ENCODE data around the gene MAGI2. TPM values are rescaled to one million over a fixed set of nuclear protein-coding genes. Genes with fewer than 3 reads are reported as not detected.

The MAGI2 gene
- total and polyA plus RNA-seq, 2 donors (not counting 3 experiments of a cell fraction or from before 2014, with no cell fraction given), result 0.28 to 6.0 TPM

DNA sequence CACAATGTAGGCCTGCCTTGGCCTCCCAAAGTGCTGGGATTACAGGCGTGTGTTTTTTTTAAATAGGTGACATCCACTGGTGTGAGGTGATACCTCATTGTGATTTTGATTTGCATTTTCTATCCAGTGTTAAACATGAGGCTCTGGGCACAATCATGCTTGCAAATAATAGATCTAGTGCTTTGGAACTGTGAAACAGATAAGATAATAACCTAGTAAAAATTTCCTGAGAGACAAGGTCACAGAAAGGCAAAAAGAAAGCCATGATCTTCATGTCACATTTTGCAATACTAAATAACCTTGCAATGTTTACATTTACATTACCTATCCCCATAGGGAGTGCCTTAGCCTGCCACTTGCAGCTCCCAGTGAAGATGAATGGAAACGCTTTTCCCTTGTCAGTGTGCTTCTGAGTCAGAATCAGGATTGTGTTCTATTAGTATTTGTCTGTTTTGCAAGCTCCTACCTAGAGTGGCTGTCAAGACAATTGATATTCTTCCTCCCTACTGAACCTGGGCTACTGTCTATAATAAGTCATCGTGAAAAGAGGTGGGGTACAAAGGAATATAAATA lies 1398.4 kb downstream of the MAGI2 start:
- intact Hi-C loops (cut with micrococcal nuclease), result no loop called here
- no TSS peak for BruUV-seq (replicated peaks)
- ChIA-PET POLR2A (no interaction called here), CTCF (interaction anchor here (0.5 to 1.4 kb wide), 2 partner anchors 19 to 178 kb away, joined by 3 to 4 read pairs; no protein-coding TSS in a partner anchor)
- DNase-seq (ENCODE audit: low read depth, low spot score) (no peak), FAIRE-seq (no peak)
- no peak overlapping the region for H3K4me3 ChIP-seq (replicated peaks in 1 of 3; ENCODE audit: insufficient read depth in 1 of 3, low read depth in 1 of 3, low read length in 3 of 3)
- H2AFZ ChIP-seq (ENCODE audit: low read depth, low read length), result no peak overlapping the region
- peaks cover 0 to 9% of the 10 kb centered on the region in 2 experiments for H3K27me3 ChIP-seq (ENCODE audit: control insufficient read depth in 2 of 2, insufficient read depth in 2 of 2, low read length in 2 of 2)
- H3K36me3 ChIP-seq (ENCODE audit: control insufficient read depth in 2 of 2, extremely low read depth in 1 of 2, insufficient read depth in 2 of 2, low read length in 2 of 2), result no peaks in the 10 kb centered on the region
- no peak overlapping the region for H3K27ac ChIP-seq (ENCODE audit: insufficient read depth, low read depth, low read length)
- TF ChIP-seq FOS (IDR thresholded peaks at IDR 0.05; ENCODE audit: borderline replicate concordance, insufficient read depth, low read length), result no peak
- no peak for TF ChIP-seq EZH2 (IDR thresholded peaks at IDR 0.05; ENCODE audit: borderline replicate concordance, low read depth, low read length, severe bottlenecking)
- no peak for TF ChIP-seq JUN (IDR thresholded peaks at IDR 0.05; ENCODE audit: borderline replicate concordance, insufficient read depth, insufficient read length, low read depth)
- no peak for TF ChIP-seq POLR2A (IDR thresholded peaks at IDR 0.05; ENCODE audit: low read depth, low read length)
- TF ChIP-seq MYC (IDR thresholded peaks at IDR 0.05; ENCODE audit: low read depth, low read length), result no peak
- TF ChIP-seq, protein P1, sequence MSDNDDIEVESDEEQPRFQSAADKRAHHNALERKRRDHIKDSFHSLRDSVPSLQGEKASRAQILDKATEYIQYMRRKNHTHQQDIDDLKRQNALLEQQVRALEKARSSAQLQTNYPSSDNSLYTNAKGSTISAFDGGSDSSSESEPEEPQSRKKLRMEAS (IDR thresholded peaks at IDR 0.05; ENCODE audit: insufficient read depth, insufficient read length), result no peak
- TF ChIP-seq POLR2AphosphoS5 (IDR thresholded peaks at IDR 0.05; ENCODE audit: insufficient read depth, low read depth, low read length), result no peak
- TF ChIP-seq, protein P2, sequence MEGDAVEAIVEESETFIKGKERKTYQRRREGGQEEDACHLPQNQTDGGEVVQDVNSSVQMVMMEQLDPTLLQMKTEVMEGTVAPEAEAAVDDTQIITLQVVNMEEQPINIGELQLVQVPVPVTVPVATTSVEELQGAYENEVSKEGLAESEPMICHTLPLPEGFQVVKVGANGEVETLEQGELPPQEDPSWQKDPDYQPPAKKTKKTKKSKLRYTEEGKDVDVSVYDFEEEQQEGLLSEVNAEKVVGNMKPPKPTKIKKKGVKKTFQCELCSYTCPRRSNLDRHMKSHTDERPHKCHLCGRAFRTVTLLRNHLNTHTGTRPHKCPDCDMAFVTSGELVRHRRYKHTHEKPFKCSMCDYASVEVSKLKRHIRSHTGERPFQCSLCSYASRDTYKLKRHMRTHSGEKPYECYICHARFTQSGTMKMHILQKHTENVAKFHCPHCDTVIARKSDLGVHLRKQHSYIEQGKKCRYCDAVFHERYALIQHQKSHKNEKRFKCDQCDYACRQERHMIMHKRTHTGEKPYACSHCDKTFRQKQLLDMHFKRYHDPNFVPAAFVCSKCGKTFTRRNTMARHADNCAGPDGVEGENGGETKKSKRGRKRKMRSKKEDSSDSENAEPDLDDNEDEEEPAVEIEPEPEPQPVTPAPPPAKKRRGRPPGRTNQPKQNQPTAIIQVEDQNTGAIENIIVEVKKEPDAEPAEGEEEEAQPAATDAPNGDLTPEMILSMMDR (IDR thresholded peaks at IDR 0.05; ENCODE audit: extremely low read depth in 1 of 2, insufficient read depth in 1 of 2, low read depth in 1 of 2, low read length in 2 of 2), result no peak
- no peak for TF ChIP-seq GATA2 (IDR thresholded peaks at IDR 0.05; ENCODE audit: insufficient read depth, insufficient read length, low read depth, low read length)
- dilution Hi-C loops (cut with MboI; ENCODE audit: extremely low pct_ligation_motif_present, low sequenced_read_pairs), result no loop called here
- H3K4me1 ChIP-seq (ENCODE audit: control insufficient read depth, extremely low read depth, insufficient read depth, low read length), result no peaks in the 10 kb centered on the region
- H3K4me2 ChIP-seq (ENCODE audit: insufficient read depth, low read length), result no peak overlapping the region
- H3K9me3 ChIP-seq (replicated peaks; ENCODE audit: control insufficient read depth, insufficient read depth, low read length), result no peaks in the 10 kb centered on the region
- H4K20me1 ChIP-seq (replicated peaks; ENCODE audit: control insufficient read depth, extremely low read depth, insufficient read depth, low read length), result no peaks in the 10 kb centered on the region
- H3K79me2 ChIP-seq (ENCODE audit: control insufficient read depth, insufficient read depth, low read length), result no peaks in the 10 kb centered on the region
- no peak overlapping the region for H3K9ac ChIP-seq (replicated peaks; ENCODE audit: extremely low read depth, insufficient read depth, low read length)
- H3K9me1 ChIP-seq (replicated peaks; ENCODE audit: control insufficient read depth, extremely low read depth, insufficient read depth, low read length), result no peaks in the 10 kb centered on the region
